Dedifferentiated amniotic fluid mesenchymal stem cell (primary cell): ENCODE measurements around the gene HOMEZ.
"Not testable (repeated sequence)": the region's sequence is repeated elsewhere in the genome, so short reads cannot be mapped to it uniquely, and the experiment has no call there.

ENCODE experiments used
- DNase-seq: peaks from one replicate; pipeline ENCODE4 v3.0.0-alpha.2; 2016; ENCODE audit errors: extremely low spot score

The HOMEZ gene

DNA sequence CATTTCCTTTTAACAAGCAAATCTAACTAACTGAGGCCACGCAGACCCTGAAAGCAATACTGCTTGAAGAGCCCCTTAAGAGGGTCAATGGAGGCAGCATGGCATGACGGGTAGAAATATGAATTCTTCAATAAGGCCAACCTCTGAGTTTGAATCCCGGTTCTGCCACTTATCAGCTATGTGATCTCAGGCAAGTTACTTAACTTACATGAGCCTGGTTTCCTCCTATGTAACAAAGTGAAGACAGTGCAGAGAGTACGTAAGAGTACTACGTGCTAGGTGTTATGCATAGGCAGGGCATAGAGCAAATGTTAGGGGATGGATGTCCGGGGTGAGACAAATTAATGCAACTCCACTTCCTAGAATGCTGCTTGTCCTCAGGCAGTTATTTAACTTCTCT is 4.7 kb downstream of the HOMEZ start:
- no peak for DNase-seq

DNA sequence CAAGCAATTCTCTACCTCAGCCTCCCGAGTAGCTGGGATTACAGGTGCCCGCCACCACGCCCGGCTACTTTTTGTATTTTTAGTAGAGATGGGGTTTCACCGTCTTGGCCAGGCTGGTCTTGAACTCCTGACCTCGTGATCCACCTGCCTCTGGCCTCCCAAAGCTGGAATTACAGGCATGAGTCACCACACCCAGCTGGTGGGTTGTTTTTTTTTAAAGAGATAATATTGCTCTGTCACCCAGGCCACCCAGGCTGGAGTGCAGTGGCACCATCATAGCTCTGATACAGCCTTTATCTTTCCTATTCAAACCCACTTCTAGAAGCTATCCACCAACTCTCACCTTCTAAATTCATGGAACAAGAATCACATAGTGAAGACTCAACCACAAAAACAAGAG is 8.0 kb downstream of the HOMEZ start:
- DNase-seq, result not testable (repeated sequence)

DNA sequence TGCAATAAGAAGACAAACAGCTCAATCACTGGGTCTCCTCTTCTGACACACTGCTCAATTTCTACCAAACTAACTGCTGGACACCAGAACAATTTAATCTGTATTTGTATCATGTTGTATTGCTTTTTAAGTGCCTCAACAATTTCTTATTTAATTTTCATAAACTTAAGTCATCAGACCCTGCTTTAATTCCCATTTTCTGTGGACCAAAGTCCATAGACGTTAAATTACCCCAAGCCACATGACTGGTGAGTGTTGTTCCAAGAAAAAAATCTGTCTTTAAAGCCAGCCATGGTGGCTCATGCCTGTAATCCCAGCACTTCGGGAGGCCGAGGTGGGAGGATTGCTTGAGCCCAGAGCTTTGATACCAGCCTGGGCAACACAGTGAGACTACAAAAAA is 8.7 kb downstream of the HOMEZ start:
- no peak for DNase-seq

DNA sequence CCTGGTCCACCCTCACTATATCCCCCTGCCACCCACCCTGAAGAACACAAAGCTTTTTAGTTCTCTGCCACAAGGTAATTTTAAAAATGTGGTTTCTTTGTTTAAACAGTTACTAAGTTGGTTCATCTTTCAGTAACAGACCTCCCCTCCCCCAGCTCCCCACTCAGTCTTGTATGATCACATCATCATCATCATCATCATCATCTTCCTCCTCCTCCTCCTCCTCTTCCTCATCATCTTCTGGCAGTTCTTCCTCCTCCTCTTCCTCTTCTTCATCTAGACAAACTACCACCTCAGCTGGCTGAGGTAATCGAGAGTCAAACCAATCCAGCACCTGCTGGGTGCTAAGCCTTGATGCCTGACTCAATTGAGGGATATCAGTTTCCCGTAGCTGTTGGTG is 10.5 kb downstream of the HOMEZ start:
- DNase-seq, result no peak

DNA sequence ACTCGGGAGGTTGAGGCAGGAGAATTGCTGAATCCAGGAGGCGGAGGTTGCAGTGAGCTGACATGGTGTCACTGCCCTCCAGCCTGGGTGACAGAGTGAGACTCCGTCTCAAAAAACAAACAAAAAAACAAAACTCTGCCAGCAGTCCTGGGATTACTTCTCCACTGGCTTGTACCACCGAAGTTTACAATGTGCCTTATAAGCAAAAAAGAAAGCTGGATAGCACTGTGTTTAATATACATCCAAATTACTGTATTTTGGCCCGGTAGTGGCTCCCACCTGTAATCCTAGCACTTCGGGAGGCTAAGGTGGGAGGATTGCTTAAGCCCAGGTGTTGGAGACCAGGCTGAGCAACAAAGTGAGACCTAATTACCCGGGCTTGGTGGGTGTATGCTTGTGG is 16.7 kb downstream of the HOMEZ start:
- no peak for DNase-seq

DNA sequence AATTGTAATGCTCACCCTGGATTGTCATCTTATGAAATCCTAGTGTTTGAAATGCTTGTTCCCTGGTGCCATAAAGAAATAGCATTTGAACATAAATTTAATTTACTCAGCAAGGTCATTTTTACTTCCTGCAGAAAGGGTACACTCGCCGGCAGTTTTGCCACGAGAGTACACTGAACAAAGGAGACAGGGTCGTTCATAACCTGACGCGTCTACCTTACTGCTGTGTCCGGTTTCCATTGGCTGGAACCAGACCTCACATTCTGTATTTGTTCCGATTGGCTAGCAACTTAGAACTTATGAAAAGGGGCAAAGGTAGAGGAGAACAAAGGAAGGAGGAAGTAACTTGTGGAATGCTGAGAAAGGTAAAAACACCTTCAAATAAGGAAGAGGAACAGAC is 25.1 kb downstream of the HOMEZ start:
- DNase-seq, result not testable (repeated sequence)

DNA sequence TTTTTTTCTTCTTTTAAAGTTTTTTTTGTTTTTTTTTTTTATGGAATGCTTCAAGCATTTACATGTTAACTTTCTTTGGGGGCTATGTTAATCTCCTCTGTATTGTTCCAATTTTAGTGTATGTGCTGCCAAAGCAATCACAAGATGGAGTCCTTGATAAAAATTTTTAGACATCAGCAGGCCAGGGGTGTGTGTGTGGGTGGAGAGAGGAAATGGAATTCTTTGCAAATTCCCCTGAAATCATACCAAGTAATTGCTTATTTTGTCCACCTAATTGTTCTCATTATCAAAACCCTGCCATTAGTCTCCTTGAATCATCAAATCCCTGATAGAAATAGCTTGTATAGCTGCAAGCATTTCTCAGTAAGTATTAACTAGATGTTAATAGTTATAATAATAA is 26.5 kb downstream of the HOMEZ start:
- no peak for DNase-seq

DNA sequence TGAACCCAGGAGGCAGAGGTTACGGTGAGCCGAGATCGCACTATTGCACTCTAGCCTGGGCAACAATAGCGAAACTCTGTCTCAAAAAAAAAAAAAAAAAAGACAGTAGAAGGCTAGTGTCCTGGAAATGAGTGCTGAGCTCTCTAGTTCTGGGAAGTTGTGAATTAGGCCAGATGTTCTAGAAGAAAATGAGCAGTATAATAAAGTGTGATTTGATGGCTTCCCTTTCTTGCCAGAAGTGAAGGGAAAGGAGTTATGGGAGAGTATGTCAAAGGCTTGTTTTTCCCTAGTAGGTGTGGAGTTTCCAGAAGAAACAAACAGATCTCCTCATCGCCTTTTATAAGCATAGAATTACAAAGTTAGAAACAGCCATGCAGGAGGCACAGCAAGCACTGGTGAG is 27.7 kb downstream of the HOMEZ start:
- no peak for DNase-seq

DNA sequence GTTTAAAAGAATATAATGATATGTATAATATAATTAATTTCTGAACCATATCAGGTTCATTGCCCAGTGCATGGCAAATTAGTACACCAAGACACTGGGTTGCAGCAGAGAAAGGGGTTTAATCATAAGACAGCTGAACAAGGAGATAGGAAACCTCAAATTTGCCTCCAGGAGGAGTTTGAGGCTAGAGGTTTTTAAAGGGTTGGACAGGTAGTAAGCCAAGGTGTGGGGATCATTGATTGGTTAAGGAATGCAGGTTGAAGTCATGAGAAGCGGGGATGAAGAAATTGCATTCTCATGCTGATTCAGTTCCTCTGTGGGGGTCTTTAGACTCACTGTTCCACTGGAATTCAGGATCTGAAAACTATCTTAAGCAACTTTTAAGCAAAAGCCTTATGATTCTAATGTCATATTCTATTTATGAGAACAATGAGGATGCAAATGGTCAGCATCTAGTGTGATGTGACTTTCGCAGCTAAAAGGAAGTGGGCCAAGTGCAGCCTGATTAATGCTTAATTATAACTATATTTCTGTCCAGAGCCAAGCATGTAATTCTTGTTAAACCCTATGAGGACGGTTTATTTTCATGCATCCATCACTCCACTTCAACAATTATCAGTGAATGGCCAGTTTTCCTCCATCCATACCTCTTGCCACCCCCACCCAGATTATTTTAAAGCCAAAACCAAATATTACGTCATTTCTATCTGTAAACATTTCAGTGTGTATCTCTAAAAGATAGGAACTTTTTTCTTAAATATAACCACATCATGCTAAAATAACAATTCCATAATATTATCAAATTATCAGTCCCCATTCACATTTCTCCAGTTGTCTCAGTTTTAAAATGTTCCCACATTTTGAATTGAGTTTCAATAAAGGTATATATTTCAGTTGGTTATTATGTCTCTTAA is 33.3 kb downstream of the HOMEZ start:
- DNase-seq, result no peak

DNA sequence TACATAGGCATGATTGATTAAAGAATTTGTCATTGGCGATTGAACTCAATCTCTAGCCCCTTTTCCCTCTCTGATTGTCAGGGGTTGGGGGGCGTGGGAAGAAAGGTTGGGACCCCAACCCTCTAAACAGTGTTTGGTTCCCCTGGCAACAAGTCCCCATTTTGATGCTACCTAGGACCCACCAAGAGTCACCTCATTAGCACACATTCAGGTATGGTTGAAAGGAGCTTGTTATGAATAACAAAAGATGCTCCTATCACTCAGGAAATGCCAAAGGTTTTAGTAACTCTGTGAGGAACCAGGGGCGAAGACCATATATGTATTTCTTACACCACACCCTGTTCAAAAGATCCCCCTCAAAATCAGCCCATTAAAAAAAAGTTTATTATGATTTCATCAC is 33.9 kb downstream of the HOMEZ start:
- no peak for DNase-seq

DNA sequence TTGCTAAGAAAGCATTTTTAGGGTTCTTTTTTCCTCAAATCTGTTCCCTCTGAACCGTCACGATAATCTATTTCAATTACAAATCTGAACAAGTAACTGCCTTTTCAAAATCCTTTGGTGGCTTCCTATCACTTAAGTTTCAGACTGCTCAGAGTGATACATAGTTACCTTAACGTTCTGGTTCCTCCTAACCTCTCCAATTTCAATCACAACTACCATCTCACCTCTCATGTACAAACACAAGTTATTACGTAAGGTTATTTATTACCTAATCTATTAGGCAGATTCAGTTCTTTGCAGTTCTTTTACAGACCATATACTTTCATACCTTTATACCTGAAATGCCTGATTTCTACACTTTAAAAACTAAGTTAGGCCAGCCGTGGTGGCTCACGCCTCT is 36.1 kb downstream of the HOMEZ start:
- DNase-seq, result no peak

DNA sequence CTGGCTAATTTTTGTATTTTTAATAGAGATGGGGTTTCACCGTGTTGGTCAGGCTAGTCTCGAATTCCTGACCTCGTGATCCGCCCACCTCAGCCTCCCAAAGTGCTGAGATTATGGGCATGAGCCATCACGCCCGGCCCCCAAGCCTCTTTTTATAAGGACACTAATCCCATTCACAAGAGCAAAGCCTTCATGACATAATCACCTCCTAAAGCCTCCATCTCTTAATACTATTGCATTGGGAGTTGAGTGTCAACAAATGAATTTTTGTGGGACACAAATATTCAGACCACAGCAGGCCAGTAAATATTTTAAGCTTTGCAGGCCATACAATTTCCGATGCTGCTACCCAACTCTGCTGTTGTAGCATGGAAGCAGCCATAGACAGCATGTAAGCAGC is 37.3 kb downstream of the HOMEZ start:
- no peak for DNase-seq

DNA sequence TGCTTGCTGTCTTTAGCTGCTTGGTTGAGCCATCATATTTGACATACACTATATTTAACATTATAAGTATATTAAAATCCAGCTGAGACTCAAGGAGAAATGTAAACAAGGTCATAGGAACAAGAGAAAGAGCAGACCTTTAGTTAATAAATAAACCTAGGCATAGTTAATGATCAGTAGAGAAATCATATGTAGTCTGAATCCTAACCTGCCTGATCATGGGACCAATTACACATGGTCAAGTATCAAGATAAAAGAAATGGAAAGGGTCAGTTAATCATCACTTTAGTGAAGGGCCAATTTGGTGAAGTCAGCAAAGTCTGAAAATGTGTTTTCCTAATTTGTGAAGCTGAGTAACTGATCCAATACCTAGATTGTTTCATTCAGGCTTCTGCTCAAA is 40.6 kb downstream of the HOMEZ start:
- DNase-seq, result no peak

DNA sequence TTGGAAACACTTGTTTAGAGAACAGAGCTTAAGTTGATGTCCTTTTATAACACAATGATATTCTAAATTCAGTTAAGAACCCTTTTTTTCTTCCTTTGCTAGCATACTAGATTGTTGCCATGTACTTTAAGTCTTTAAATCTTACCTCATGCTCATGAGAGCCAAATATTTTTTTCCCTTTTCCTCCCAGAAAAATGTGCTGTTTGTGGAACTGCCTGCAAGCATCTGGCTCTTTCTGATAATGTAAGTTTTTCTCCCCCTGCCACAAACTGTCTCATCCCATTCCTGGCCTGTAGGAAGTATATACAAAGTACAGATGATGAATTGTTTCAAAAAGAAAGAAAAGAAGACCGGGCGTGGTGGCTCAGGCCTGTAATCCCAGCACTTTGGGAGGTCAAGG is 42.9 kb downstream of the HOMEZ start:
- no peak for DNase-seq

DNA sequence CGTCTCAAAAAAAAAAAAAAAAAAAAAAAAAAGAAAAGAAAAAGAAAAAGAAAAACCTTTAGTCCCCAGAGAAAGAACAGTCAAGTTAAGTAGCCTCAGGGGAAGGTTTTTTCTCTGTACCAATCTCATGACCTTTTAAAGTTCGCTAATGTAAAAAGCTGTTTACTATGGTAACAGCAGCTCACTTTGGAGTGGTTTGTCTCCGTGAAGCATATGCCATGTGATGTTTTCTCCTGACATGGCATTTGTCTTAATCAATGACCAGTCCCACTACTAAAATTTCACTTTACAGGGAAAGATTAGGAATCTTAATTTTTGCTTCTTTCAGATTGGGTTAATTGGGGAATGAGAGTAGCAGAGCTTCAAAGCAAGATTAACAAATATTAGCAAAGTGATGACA is 43.9 kb downstream of the HOMEZ start:
- DNase-seq, result no peak

DNA sequence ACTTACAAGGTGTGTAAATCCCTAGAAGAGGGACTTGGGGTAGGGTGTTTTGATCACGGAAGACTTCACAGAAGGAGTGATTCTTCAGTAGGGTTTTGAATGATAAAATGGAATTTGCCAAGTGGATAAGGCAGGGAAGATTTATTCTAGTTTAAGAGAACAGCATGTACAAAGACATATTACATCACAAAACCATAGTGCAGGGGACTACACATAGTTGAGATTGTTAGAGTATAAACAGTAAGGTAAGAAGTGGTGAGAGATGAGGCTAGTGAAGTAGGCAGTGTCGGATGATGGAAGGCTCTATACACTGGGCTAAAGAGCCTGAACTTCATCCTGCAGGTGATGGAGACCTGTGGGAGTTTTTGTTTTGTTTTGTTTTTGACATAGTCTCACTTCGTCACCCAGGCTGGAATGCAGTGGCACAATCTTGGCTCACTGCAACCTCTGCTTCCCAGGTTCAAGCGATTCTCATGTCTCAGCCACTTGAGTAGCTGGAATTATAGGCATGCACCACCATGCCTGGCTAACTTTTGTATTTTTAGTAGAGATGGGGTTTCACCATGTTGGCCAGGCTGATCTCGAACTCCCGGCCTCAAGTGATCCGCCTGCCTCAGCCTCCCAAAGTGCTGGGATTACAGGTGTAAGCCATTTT is 44.7 kb downstream of the HOMEZ start:
- DNase-seq, result not testable (repeated sequence)

DNA sequence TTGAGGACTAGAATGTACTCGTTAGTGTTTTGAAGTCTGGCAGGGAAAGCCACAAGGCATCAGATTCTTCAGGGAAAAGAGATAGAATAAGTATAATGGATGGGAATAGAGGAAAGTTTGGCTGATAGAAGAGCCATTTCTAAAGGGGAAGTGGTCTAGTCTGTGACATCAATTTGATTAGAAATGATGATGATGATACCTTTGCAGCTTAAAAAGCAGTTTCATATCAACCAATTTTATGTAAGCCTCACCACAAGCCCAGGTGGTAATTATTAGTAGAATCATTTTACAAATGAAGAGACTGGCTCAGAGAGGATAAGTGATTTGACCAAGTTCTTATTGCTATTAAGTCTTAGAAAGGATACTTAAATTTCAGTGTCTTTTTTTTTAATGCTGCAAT is 45.3 kb downstream of the HOMEZ start:
- DNase-seq, result no peak

DNA sequence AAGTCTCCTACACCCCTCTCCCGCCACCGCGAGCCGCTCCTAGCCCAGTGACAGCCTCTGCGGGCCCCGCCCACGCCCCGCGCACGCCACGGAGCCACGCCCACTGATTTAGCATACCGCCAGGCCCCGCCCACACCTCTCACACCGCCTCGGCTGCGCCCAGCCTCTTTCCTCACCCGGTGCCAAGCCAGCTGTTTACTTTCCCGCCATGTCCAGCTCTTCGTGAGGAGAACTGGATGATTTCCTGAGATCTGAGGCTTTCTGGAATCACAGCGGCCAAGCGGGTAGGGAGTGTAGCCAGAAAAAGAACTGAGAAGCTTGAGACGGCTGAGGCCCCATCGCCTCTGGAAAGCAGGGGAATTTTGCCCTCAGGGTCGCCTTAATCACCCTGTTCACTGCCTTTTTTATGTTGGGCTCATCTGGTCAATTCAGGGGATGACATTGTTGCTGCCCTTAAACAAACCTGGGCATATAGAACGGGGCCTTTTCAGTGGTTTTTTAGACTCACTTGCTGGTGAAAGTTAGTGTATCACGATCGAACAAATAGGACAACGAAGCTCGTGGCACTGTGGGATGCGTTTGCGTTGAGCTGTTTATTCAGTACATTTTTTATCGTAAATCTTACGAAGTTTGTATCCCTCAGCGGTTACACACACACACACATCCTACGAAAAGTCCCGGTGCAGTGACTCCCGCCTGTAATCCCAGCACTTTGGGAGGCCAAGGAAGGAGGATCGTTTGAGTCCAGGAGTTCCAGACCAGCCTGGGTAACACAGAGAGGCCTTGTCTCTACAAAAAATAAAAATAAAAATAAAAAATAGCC is 47.9 kb downstream of the HOMEZ start, which contains the start of gene RNF212B:
Gene RNF212B, plus strand, starts transcription at position 165 of the 823 bp plus-strand sequence. CDS start 2,410 bp downstream, outside the sequence.
- peak; percentile 49 for DNase-seq

DNA sequence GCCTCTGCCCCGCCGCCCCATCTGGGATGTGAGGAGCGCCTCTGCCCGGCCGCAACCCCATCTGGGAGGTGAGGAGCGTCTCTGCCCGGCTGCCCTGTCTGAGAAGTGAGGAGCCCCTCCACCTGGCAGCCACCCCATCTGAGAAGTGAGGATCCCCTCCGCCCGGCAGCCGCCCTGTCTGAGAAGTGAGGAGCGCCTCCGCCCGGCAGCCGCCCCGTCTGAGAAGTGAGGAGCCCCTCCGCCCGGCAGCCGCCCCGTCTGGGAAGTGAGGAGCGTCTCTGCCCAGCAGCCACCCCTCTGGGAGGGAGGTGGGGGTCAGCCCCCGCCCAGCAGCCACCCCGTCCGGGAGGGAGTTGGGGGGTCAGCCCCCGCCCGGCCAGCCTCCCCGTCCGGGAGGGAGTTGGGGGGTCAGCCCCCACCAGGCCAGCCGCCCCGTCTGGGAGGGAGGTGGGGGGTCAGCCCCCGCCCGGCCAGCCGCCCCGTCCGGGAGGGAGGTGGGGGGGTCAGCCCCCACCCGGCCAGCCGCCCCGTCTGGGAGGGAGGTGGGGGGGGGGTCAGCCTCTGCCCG is 53.6 kb downstream of the HOMEZ start:
- DNase-seq, result not testable (repeated sequence)

DNA sequence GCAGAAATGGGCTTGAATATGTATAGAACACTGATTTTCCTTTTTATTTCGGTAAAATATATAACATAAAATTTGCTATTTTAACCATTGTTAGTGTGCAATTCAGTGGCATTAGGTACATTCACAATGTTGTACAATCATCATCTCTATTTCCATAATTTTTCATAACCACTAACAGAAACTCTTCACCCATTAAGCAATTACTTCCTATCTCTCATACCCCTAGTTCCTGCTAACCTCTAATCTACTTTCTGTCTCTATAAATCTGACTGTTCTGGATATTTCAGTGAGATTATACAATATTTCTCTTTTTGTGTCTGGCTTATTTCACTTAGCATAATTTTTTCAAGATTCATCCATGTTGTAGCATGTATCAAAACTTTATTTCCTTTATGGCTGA is 57.1 kb downstream of the HOMEZ start:
- no peak for DNase-seq

DNA sequence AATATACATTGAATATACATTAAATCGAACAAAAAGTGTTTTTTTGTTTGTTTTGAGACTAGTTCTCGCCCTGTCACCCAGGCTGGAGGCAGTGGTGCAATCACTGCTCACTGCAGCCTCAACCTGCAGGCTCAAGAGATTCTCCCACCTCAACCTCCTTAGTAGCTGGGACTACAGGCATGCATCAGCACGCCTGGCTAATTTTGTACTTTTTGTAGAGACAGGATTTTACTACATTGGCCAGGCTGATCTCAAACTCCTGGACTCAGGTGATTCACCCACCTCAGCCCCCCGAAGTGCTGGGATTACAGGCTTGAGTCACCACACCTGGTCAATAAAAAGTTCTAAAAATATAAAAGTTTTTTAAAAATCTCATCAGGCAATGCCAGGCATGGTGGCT is 58.4 kb downstream of the HOMEZ start:
- DNase-seq, result no peak

DNA sequence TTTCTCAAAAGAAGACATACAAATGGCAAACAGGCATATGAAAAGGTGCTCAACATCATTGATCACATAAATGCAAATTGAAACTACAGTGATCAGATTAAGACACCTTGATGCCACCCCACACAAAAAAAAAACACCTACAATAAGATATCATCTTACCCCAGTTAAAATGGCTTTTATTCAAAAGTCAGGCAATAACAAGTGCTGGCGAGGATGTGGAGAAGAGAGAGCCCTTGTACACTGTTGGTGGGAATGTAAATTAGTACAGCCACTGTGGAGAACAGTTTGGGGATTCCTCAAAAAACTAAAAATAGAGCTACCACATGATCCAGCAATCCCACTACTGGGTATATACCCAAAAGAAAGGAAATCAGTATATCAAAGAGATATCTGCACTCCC is 61.0 kb downstream of the HOMEZ start:
- not testable (repeated sequence) for DNase-seq
